SK-N-SH (cell line): ENCODE data around the gene SELENOV. TPM values are rescaled to one million over a fixed set of nuclear protein-coding genes. Genes with fewer than 3 reads are reported as not detected.

ENCODE experiments used
- CTCF ChIA-PET: fragments of 300-600, 350-600 bp; formaldehyde crosslinking; extraction: SDS; loops from one replicate; lab custom pipeline; 2021; lab: Yijun Ruan, JAX
- POLR2A ChIA-PET: fragments of 350-600 bp; sonication (Branson Sonifier 250); formaldehyde crosslinking; extraction: SDS; loops from one replicate; lab custom pipeline; 2020; ENCODE audit warnings: antibody characterized with exemption, inconsistent platforms; lab: Yijun Ruan, JAX
- DNase-seq: peaks from one replicate; pipeline ENCODE4 v3.0.0; 2012
- H2AFZ ChIP-seq: fragments of 200-600 bp; sonication (generic); 2 replicates; pipeline ENCODE4 v1.8.1; 2016; ENCODE audit warnings: antibody characterized with exemption, mild to moderate bottlenecking, low read depth
- H3F3A ChIP-seq: fragments of 200-600 bp; sonication (generic); replicated peaks from 2 replicates; pipeline ENCODE3; 2016; ENCODE audit warnings: antibody characterized with exemption, mild to moderate bottlenecking; ENCODE audit not compliant: insufficient read depth
- H3K27ac ChIP-seq, 2 experiments: fragments of 200-500 bp in 1 of 2; fragments of 200-600 bp in 1 of 2; sonication (Bioruptor generic) in 1 of 2; sonication (generic), shearing (Covaris generic) in 1 of 2; 2 replicates each; pipeline versions ENCODE4 v1.5.1 to v1.6.1; 2014 to 2016; ENCODE audit warnings: low read depth in 2 of 2, inconsistent platforms in 1 of 2, low read length in 1 of 2, mild to moderate bottlenecking in 1 of 2, mixed read lengths in 1 of 2
- H3K27me3 ChIP-seq: fragments of 200-600 bp; sonication (generic), shearing (Covaris generic); 2 replicates; pipeline ENCODE4 v1.6.1; 2016; ENCODE audit warnings: mixed run types; ENCODE audit not compliant: insufficient read depth
- H3K36me3 ChIP-seq, 2 experiments: fragments of 200-500 bp in 1 of 2; fragments of 200-600 bp in 1 of 2; sonication (Bioruptor generic) in 1 of 2; sonication (generic) in 1 of 2; replicated peaks in 1 of 2; 2 replicates each; pipeline versions ENCODE3 to v1.5.1; 2014 to 2016; ENCODE audit warnings: low read length in 1 of 2, mild to moderate bottlenecking in 1 of 2; ENCODE audit not compliant: insufficient read depth in 2 of 2, control insufficient read depth in 1 of 2
- H3K4me1 ChIP-seq, 2 experiments: fragments of 200-500 bp in 1 of 2; fragments of 200-600 bp in 1 of 2; sonication (Bioruptor generic) in 1 of 2; sonication (generic), shearing (Covaris generic) in 1 of 2; 2 replicates each; pipeline versions ENCODE4 v1.5.1 to v1.6.1; 2014 to 2016; ENCODE audit warnings: low read depth in 1 of 2, low read length in 1 of 2, mixed run types in 1 of 2; ENCODE audit not compliant: insufficient read depth in 2 of 2, control insufficient read depth in 1 of 2
- H3K4me2 ChIP-seq: fragments of 200-600 bp; sonication (generic), shearing (Covaris generic); 2 replicates; pipeline ENCODE4 v1.6.1; 2017; ENCODE audit warnings: mixed run types
- H3K4me3 ChIP-seq, 2 experiments: fragments of 200-500 bp in 1 of 2; fragments of 200-600 bp in 1 of 2; sonication (Bioruptor generic) in 1 of 2; sonication (generic), shearing (Covaris generic) in 1 of 2; 2 replicates each; pipeline versions ENCODE4 v1.5.1 to v1.8.1; 2014 to 2016; ENCODE audit warnings: low read depth in 2 of 2, inconsistent platforms in 1 of 2, low read length in 1 of 2, mild to moderate bottlenecking in 1 of 2, mixed read lengths in 1 of 2, moderate library complexity in 1 of 2
- H3K79me2 ChIP-seq: fragments of 200-600 bp; sonication (generic); 2 replicates; pipeline ENCODE4 v1.8.1; 2017; ENCODE audit warnings: mild to moderate bottlenecking; ENCODE audit not compliant: insufficient read depth
- H3K9ac ChIP-seq: fragments of 200-600 bp; sonication (generic); 2 replicates; pipeline ENCODE4 v1.6.1; 2017; ENCODE audit warnings: mixed run types
- H3K9me2 ChIP-seq: fragments of 200-600 bp; sonication (generic); 2 replicates; pipeline ENCODE4 v1.6.1; 2017; ENCODE audit warnings: mixed run types
- H3K9me3 ChIP-seq: fragments of 200-600 bp; sonication (generic); 2 replicates; pipeline ENCODE4 v1.6.1; 2017; ENCODE audit warnings: mixed run types, mild to moderate bottlenecking, moderate library complexity
- H4K20me1 ChIP-seq: fragments of 200-600 bp; sonication (generic); 2 replicates; pipeline ENCODE4 v1.6.1; 2017; ENCODE audit warnings: mild to moderate bottlenecking, mixed run types; ENCODE audit not compliant: insufficient read depth
- ELF1 ChIP-seq: IDR thresholded peaks from 2 replicates; pipeline ENCODE4 v1.4.0; 2012
- EP300 ChIP-seq, 2 experiments: IDR thresholded peaks; 2 replicates each; pipeline versions ENCODE4 v1.4.0 to v1.6.1; 2012; ENCODE audit warnings: borderline replicate concordance in 1 of 2, low read depth in 1 of 2, low read length in 1 of 2
- FOSL2 ChIP-seq: IDR thresholded peaks from 2 replicates; pipeline ENCODE4 v1.4.0; 2012; ENCODE audit warnings: low read depth, mild to moderate bottlenecking, moderate library complexity, borderline replicate concordance
- FOXJ3 ChIP-seq: sonication (generic); formaldehyde crosslinking; IDR thresholded peaks from 2 replicates; pipeline ENCODE4 v1.5.1; 2020; ENCODE audit warnings: mild to moderate bottlenecking, missing genetic modification reagents
- MAX ChIP-seq: IDR thresholded peaks from 2 replicates; pipeline ENCODE4 v1.4.0; 2012; ENCODE audit warnings: low read depth
- NFIC ChIP-seq: IDR thresholded peaks from 2 replicates; pipeline ENCODE4 v1.4.0; 2012; ENCODE audit warnings: borderline replicate concordance
- POLR2AphosphoS5 ChIP-seq: IDR thresholded peaks from 2 replicates; pipeline ENCODE4 v1.6.1; 2012; ENCODE audit warnings: low read depth, low read length
- RAD21 ChIP-seq: IDR thresholded peaks from 2 replicates; pipeline ENCODE4 v1.6.1; 2012; ENCODE audit warnings: mild to moderate bottlenecking, low read length
- RCOR1 ChIP-seq: fragments of 150-350 bp; IDR thresholded peaks from 2 replicates; pipeline ENCODE4 v1.6.1; 2017; ENCODE audit warnings: antibody characterized with exemption, low read length
- SMC3 ChIP-seq: IDR thresholded peaks from 2 replicates; pipeline ENCODE4 v1.6.1; 2012; ENCODE audit warnings: low read depth, low read length, improper control_type of control experiment
- TAF1 ChIP-seq: IDR thresholded peaks from 2 replicates; pipeline ENCODE4 v1.6.1; 2012; ENCODE audit warnings: low read depth, mild to moderate bottlenecking, low read length, moderate library complexity, borderline replicate concordance
- TEAD4 ChIP-seq: IDR thresholded peaks from 2 replicates; pipeline ENCODE4 v1.4.0; 2012; ENCODE audit warnings: mild to moderate bottlenecking, borderline replicate concordance; ENCODE audit not compliant: insufficient read depth
- USF1 ChIP-seq: IDR thresholded peaks from 2 replicates; pipeline ENCODE4 v1.4.0; 2012; ENCODE audit warnings: low read depth, borderline replicate concordance
- YY1 ChIP-seq: IDR thresholded peaks from 2 replicates; pipeline ENCODE4 v1.4.0; 2012; ENCODE audit warnings: low read depth, mild to moderate bottlenecking
- WGBS: methylation state at CpG from one replicate; pipeline ENCODE4 v1.1.6; 2017; ENCODE audit warnings: low lambda C conversion rate; 5-methylcytosine and 5-hydroxymethylcytosine counted together
- polyA plus RNA-seq, 3 experiments: library from polyadenylated mRNA; depleted of rRNA; stranded (reverse); fragments of >200 nt; gene quantifications; 2 replicates each; pipeline ENCODE4 v1.2.3, GENCODE V29; 2012
- TF ChIP-seq, protein P1 (sequence below): fragments of 150-350 bp; IDR thresholded peaks from 2 replicates; pipeline ENCODE4 v1.6.1; 2016; ENCODE audit warnings: mild to moderate bottlenecking, low read depth, low read length
- TF ChIP-seq, protein P2 (sequence below): IDR thresholded peaks from 2 replicates; pipeline ENCODE4; 2012

Gene SELENOV
- polyA plus RNA-seq, 1 of the 3 experiments (the other 2 are of a cell fraction): 0.08 TPM

DNA sequence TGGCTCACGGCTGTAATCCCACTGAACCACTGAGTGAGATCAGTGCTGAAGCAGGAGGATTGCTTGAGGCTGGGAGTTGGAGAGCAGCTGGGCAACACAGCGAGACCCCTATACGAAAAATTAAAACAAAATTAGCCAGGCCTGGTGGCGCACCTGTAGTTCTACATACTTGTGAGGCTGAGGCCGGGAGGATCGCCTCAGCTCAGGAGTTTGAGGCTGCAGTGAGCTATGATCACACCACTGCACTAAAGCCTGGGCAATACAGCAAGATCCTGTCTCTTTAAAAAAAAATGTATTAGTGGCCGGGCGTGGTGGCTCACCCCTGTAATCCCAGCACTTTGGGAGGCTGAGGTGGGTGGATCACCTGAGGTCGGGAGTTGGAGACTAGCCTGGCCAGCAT, 6.3 kb upstream of the SELENOV start:
- ChIA-PET POLR2A (no interaction called here), CTCF (interaction anchor here (0.7 to 1.9 kb wide), 3 partner anchors 9 to 33 kb away, joined by 3 to 5 read pairs (median 4); partner anchors contain the start of genes DLL3 and EID2B)
- Histone ChIP-seq H3K36me3 (no peaks in the 10 kb centered on the region), H3K9me2 (no peaks in the 10 kb centered on the region), H3K4me3 (no peak overlapping the region), H3F3A (no peaks in the 10 kb centered on the region), H3K27ac (no peak overlapping the region), H2AFZ (no peak overlapping the region), H3K9me3 (no peaks in the 10 kb centered on the region), H3K9ac (no peak overlapping the region), H3K4me2 (no peak overlapping the region), H3K79me2 (no peaks in the 10 kb centered on the region), H4K20me1 (no peaks in the 10 kb centered on the region), H3K27me3 (no peaks in the 10 kb centered on the region), H3K4me1 (peaks cover 0 to 5% of the 10 kb centered on the region in 2 experiments; a peak in 1 of 4 replicates)
- WGBS: 94% methylated on average over 9 of the region's 9 CpGs
- no peak for DNase-seq
- no peak for TF ChIP-seq ELF1
- no peak for TF ChIP-seq NFIC
- no peak for TF ChIP-seq RCOR1
- no peak for TF ChIP-seq POLR2AphosphoS5
- TF ChIP-seq FOXJ3 (CRISPR knock-in tag): no peak
- TF ChIP-seq SMC3: no peak
- TF ChIP-seq TAF1: no peak
- TF ChIP-seq RAD21: no peak
- TF ChIP-seq EP300 (IDR thresholded peaks at IDR 0.05; ENCODE audit: borderline replicate concordance in 1 of 2, low read depth in 1 of 2, low read length in 1 of 2): no peak
- TF ChIP-seq YY1: no peak
- no peak for TF ChIP-seq MAX
- TF ChIP-seq FOSL2: no peak
- TF ChIP-seq TEAD4: no peak
- TF ChIP-seq, protein P1, sequence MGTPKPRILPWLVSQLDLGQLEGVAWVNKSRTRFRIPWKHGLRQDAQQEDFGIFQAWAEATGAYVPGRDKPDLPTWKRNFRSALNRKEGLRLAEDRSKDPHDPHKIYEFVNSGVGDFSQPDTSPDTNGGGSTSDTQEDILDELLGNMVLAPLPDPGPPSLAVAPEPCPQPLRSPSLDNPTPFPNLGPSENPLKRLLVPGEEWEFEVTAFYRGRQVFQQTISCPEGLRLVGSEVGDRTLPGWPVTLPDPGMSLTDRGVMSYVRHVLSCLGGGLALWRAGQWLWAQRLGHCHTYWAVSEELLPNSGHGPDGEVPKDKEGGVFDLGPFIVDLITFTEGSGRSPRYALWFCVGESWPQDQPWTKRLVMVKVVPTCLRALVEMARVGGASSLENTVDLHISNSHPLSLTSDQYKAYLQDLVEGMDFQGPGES: no peak
- TF ChIP-seq, protein P2, sequence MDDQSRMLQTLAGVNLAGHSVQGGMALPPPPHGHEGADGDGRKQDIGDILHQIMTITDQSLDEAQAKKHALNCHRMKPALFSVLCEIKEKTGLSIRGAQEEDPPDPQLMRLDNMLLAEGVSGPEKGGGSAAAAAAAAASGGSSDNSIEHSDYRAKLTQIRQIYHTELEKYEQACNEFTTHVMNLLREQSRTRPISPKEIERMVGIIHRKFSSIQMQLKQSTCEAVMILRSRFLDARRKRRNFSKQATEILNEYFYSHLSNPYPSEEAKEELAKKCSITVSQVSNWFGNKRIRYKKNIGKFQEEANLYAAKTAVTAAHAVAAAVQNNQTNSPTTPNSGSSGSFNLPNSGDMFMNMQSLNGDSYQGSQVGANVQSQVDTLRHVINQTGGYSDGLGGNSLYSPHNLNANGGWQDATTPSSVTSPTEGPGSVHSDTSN: no peak

DNA sequence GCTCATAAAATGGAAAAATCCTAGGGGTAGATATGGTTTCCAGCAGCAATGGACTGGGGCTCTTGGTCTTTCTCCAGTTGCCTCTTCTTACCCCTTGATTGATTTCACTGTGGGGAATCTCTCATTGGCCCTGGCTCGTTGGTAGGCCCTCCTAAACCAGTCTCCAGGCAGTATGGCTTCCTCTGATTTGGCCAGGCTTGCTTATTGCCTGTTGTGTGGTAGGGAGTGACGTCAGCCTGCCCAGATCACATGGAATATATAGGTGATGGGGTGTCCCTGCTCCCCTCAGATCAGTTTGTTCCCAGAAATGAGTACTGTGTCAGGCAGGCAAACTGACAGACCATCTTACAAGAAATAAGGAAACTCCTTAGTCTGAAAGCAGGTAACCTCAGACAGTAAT, 5.7 kb upstream of the SELENOV start:
- no peaks in the 10 kb centered on the region for H4K20me1 ChIP-seq
- 88% methylated on average over 2 of the region's 2 CpGs for WGBS
- no peak overlapping the region for H3K4me2 ChIP-seq
- no peak for TF ChIP-seq TAF1
- TF ChIP-seq ELF1: no peak
- TF ChIP-seq YY1: no peak
- TF ChIP-seq USF1: no peak
- no peak for TF ChIP-seq SMC3
- H2AFZ ChIP-seq: no peak overlapping the region
- H3K27me3 ChIP-seq: peaks cover 5% of the 10 kb centered on the region; the same call in 1 of the 2 replicates
- no peak for DNase-seq
- no peak overlapping the region for H3K9ac ChIP-seq
- H3K79me2 ChIP-seq: no peaks in the 10 kb centered on the region
- ChIA-PET POLR2A (no interaction called here), CTCF (interaction anchor here (0.7 to 1.9 kb wide), 3 partner anchors 10 to 34 kb away, joined by 3 to 5 read pairs (median 4); partner anchors contain the start of genes DLL3 and EID2B)
- no peaks in the 10 kb centered on the region for H3K36me3 ChIP-seq
- H3K4me1 ChIP-seq: peaks cover 0 to 5% of the 10 kb centered on the region in 2 experiments; a peak in 1 of 4 replicates
- H3K27ac ChIP-seq: no peak overlapping the region
- H3K9me3 ChIP-seq: no peaks in the 10 kb centered on the region
- H3K9me2 ChIP-seq: no peaks in the 10 kb centered on the region
- no peak overlapping the region for H3K4me3 ChIP-seq
- H3F3A ChIP-seq: no peaks in the 10 kb centered on the region
